Neural progenitor cell (in vitro differentiated cells): ENCODE measurements around the gene MYL11. TPM values are rescaled to one million over a fixed set of nuclear protein-coding genes. Genes with fewer than 3 reads are reported as not detected.

Experiments
- DNase-seq: peaks from one replicate; pipeline ENCODE4 v3.0.0-alpha.2; 2016; ENCODE audit warnings: low spot score
- H2AFZ ChIP-seq: fragments of 200-600 bp; sonication (generic); replicated peaks from 2 replicates; pipeline ENCODE4 v1.6.1; 2016; ENCODE audit warnings: antibody characterized with exemption
- H3F3A ChIP-seq: fragments of 200-600 bp; sonication (generic); 2 replicates; pipeline ENCODE4 v1.6.1; 2016; ENCODE audit warnings: antibody characterized with exemption, low read depth
- H3K27ac ChIP-seq: fragments of 200-600 bp; sonication (generic); 2 replicates; pipeline ENCODE4 v1.5.1; 2016; ENCODE audit warnings: mild to moderate bottlenecking
- H3K27me3 ChIP-seq: fragments of 200-600 bp; sonication (generic); 2 replicates; pipeline ENCODE4 v1.6.1; 2016; ENCODE audit warnings: mild to moderate bottlenecking, moderate library complexity
- H3K36me3 ChIP-seq: fragments of 200-600 bp; sonication (generic); 2 replicates; pipeline ENCODE4 v1.5.1; 2016
- H3K4me1 ChIP-seq: fragments of 200-600 bp; sonication (generic); 2 replicates; pipeline ENCODE4 v1.6.1; 2016; ENCODE audit warnings: mixed run types
- H3K4me2 ChIP-seq: fragments of 200-600 bp; sonication (generic); 2 replicates; pipeline ENCODE4 v1.6.1; 2016
- H3K4me3 ChIP-seq: fragments of 200-600 bp; sonication (generic); 2 replicates; pipeline ENCODE4 v1.5.1; 2016
- H3K79me2 ChIP-seq: fragments of 200-600 bp; sonication (generic); 2 replicates; pipeline ENCODE4 v1.6.1; 2016; ENCODE audit warnings: low read depth
- H3K9ac ChIP-seq: fragments of 200-600 bp; sonication (generic); 2 replicates; pipeline ENCODE4 v1.6.1; 2016
- H3K9me3 ChIP-seq: fragments of 200-600 bp; sonication (generic); 2 replicates; pipeline ENCODE4 v1.5.1; 2016; ENCODE audit warnings: low read depth
- H4K20me1 ChIP-seq: fragments of 200-600 bp; sonication (generic); 2 replicates; pipeline ENCODE4 v1.6.1; 2016; ENCODE audit warnings: low read depth
- H3K27ac Mint-ChIP-seq: 3 replicates; pipeline ENCODE4 v1.8.0; 2021; ENCODE audit warnings: mixed read lengths
- H3K27me3 Mint-ChIP-seq: 2 replicates; pipeline ENCODE4 v1.8.0; 2022; ENCODE audit warnings: low read depth, mild to moderate bottlenecking, inconsistent platforms, moderate library complexity, mixed read lengths; ENCODE audit not compliant: insufficient read depth
- H3K36me3 Mint-ChIP-seq: 3 replicates; pipeline ENCODE4 v1.8.0; 2021; ENCODE audit warnings: mixed read lengths
- H3K4me1 Mint-ChIP-seq: 3 replicates; pipeline ENCODE4 v1.8.0; 2021; ENCODE audit warnings: mixed read lengths
- H3K4me3 Mint-ChIP-seq: 3 replicates; pipeline ENCODE4 v1.8.0; 2021; ENCODE audit warnings: mild to moderate bottlenecking, moderate library complexity, mixed read lengths
- H3K9me3 Mint-ChIP-seq: 3 replicates; pipeline ENCODE4 v1.8.0; 2020; ENCODE audit warnings: mixed read lengths
- CTCF ChIP-seq: fragments of 200-600 bp; sonication (generic); IDR thresholded peaks from 2 replicates; pipeline ENCODE4 v1.5.1; 2017; ENCODE audit warnings: antibody characterized with exemption, mild to moderate bottlenecking
- EZH2 ChIP-seq: fragments of 200-600 bp; sonication (generic); IDR thresholded peaks from 2 replicates; pipeline ENCODE4 v1.6.1; 2017; ENCODE audit warnings: antibody characterized with exemption, mild to moderate bottlenecking, moderate library complexity
- EZH2phosphoT487 ChIP-seq: fragments of 200-600 bp; sonication (generic); IDR thresholded peaks from 2 replicates; pipeline ENCODE4 v1.6.1; 2017; ENCODE audit warnings: antibody characterized with exemption
- total RNA-seq: library from RNA; depleted of rRNA; stranded (reverse); fragments of >200 nt; gene quantifications from 2 replicates; pipeline ENCODE4 v1.2.3, GENCODE V29; 2015; ENCODE audit warnings: low replicate concordance

Gene MYL11
- total RNA-seq, 1 donor from 2014 or later: 4.1 TPM

- H3K4me1 Mint-ChIP-seq: peaks cover 23% of the 10 kb centered on the region
- H3K9me3 Mint-ChIP-seq: no peaks in the 10 kb centered on the region
- H3K27ac ChIP-seq: no peak overlapping the region
- no peak overlapping the region for H3K9ac ChIP-seq
- H3K4me3 Mint-ChIP-seq: no peak overlapping the region
- peaks cover 7% of the 10 kb centered on the region for H3K27me3 Mint-ChIP-seq
- no peak overlapping the region for H3K4me3 ChIP-seq
- H3F3A ChIP-seq: peaks cover 8% of the 10 kb centered on the region
- peaks cover 23% of the 10 kb centered on the region for H3K36me3 Mint-ChIP-seq
- DNase-seq: no peak
- peaks cover 10% of the 10 kb centered on the region for H4K20me1 ChIP-seq
- H3K9me3 ChIP-seq: no peaks in the 10 kb centered on the region
- H3K79me2 ChIP-seq: peaks cover 15% of the 10 kb centered on the region
- no peak for TF ChIP-seq CTCF
- no peak overlapping the region for H3K4me2 ChIP-seq
- H3K27ac Mint-ChIP-seq: no peak overlapping the region
- no peak overlapping the region for H2AFZ ChIP-seq
- H3K36me3 ChIP-seq: no peaks in the 10 kb centered on the region
- H3K27me3 ChIP-seq: no peaks in the 10 kb centered on the region
- peaks cover 6% of the 10 kb centered on the region for H3K4me1 ChIP-seq
Measured at GRCh38 chr16:30358577-30358936, 16.0 kb upstream of the MYL11 start.

- peaks cover under 1% of the 10 kb centered on the region for H3K4me1 ChIP-seq
- no peaks in the 10 kb centered on the region for H3K27me3 ChIP-seq
- no peak for DNase-seq
- peaks cover 24% of the 10 kb centered on the region for H3K36me3 Mint-ChIP-seq
- H3K4me2 ChIP-seq: no peak overlapping the region
- no peak overlapping the region for H3K27ac Mint-ChIP-seq
- H3K9me3 ChIP-seq: no peaks in the 10 kb centered on the region
- no peaks in the 10 kb centered on the region for H3K9me3 Mint-ChIP-seq
- H3K27ac ChIP-seq: no peak overlapping the region
- H3K4me3 Mint-ChIP-seq: no peak overlapping the region
- H3K4me3 ChIP-seq: no peak overlapping the region
- H2AFZ ChIP-seq: no peak overlapping the region
- no peak for TF ChIP-seq EZH2
- no peak for TF ChIP-seq EZH2phosphoT487
- TF ChIP-seq CTCF: no peak
- H3K27me3 Mint-ChIP-seq: peaks cover 6% of the 10 kb centered on the region
- peaks cover 19% of the 10 kb centered on the region for H3K4me1 Mint-ChIP-seq
- H3K9ac ChIP-seq: no peak overlapping the region
- H3F3A ChIP-seq: peaks cover 11% of the 10 kb centered on the region
- H3K36me3 ChIP-seq: no peaks in the 10 kb centered on the region
- peaks cover 4% of the 10 kb centered on the region for H4K20me1 ChIP-seq
- peaks cover 13% of the 10 kb centered on the region for H3K79me2 ChIP-seq
Measured at GRCh38 chr16:30358990-30359870, 15.4 kb upstream of the MYL11 start.

- Histone ChIP-seq H3F3A (peaks cover 11% of the 10 kb centered on the region), H3K4me2 (no peak overlapping the region), H4K20me1 (no peaks in the 10 kb centered on the region), H3K4me3 (no peak overlapping the region), H3K9ac (no peak overlapping the region), H3K4me1 (no peaks in the 10 kb centered on the region), H3K27me3 (no peaks in the 10 kb centered on the region), H3K36me3 (no peaks in the 10 kb centered on the region), H3K27ac (no peak overlapping the region), H3K9me3 (no peaks in the 10 kb centered on the region), H2AFZ (no peak overlapping the region), H3K79me2 (peaks cover 7% of the 10 kb centered on the region)
- Mint-ChIP-seq H3K4me3 (no peak overlapping the region), H3K27me3 (peaks cover 4% of the 10 kb centered on the region), H3K27ac (no peak overlapping the region), H3K9me3 (no peaks in the 10 kb centered on the region), H3K4me1 (peaks cover 14% of the 10 kb centered on the region), H3K36me3 (peaks cover 24% of the 10 kb centered on the region)
- DNase-seq: no peak
- TF ChIP-seq CTCF: no peak
- TF ChIP-seq EZH2: no peak
- TF ChIP-seq EZH2phosphoT487: no peak
Measured at GRCh38 chr16:30359871-30360170, 14.8 kb upstream of the MYL11 start.
